K562 (cell line): ENCODE measurements around the gene NR3C1. TPM values are rescaled to one million over a fixed set of nuclear protein-coding genes. Genes with fewer than 3 reads are reported as not detected.

ENCODE experiments used
- ARNT ChIP-seq, 2 experiments: fragments of 450-650 bp; IDR thresholded peaks; 2 replicates each; pipeline ENCODE4 v1.6.1; 2016; ENCODE audit warnings: mild to moderate bottlenecking in 1 of 2
- C11orf30 ChIP-seq: fragments of 450-650 bp; IDR thresholded peaks from 2 replicates; pipeline ENCODE4 v1.6.1; 2016; ENCODE audit warnings: low read depth, mild to moderate bottlenecking
- CSDE1 ChIP-seq, 2 experiments: fragments of 450-650 bp; IDR thresholded peaks; 2 replicates each; pipeline ENCODE4 v1.6.1; 2016; ENCODE audit warnings: mild to moderate bottlenecking in 1 of 2
- E2F8 ChIP-seq: fragments of 450-650 bp; IDR thresholded peaks from 2 replicates; pipeline ENCODE4 v1.7.1; 2018; ENCODE audit warnings: mild to moderate bottlenecking, low read depth; ENCODE audit not compliant: partially characterized antibody
- HNRNPK ChIP-seq: fragments of 200-400 bp; formaldehyde crosslinking; IDR thresholded peaks from one replicate; pipeline ENCODE4 v1.6.1; 2018; ENCODE audit warnings: mild to moderate bottlenecking, low read depth, low read length; ENCODE audit not compliant: poor library complexity, severe bottlenecking
- KDM1A ChIP-seq, 2 experiments: fragments of 450-650 bp; IDR thresholded peaks; 2 replicates each; pipeline ENCODE4 v1.6.1; 2016; ENCODE audit warnings: mild to moderate bottlenecking in 2 of 2
- POLR2B ChIP-seq: fragments of 450-650 bp; IDR thresholded peaks from 2 replicates; pipeline ENCODE4 v1.6.1; 2018; ENCODE audit warnings: low read depth; ENCODE audit not compliant: partially characterized antibody
- TOE1 ChIP-seq, 2 experiments: fragments of 450-650 bp in 1 of 2; sonication (generic) in 1 of 2; formaldehyde crosslinking in 1 of 2; IDR thresholded peaks; 2 replicates each; pipeline versions ENCODE4 v1.7.1 to v1.8.0; 2016 to 2022; ENCODE audit warnings: borderline replicate concordance in 2 of 2, mild to moderate bottlenecking in 2 of 2, antibody characterized with exemption in 1 of 2, inconsistent platforms in 1 of 2, low read depth in 1 of 2, missing genetic modification reagents in 1 of 2, moderate library complexity in 1 of 2
- ZBED1 ChIP-seq: IDR thresholded peaks from 2 replicates; pipeline ENCODE4 v1.6.1; 2014
- ZFP1 ChIP-seq: fragments of 450-650 bp; formaldehyde crosslinking; IDR thresholded peaks from 2 replicates; pipeline ENCODE4 v1.4.0; 2020; ENCODE audit warnings: mild to moderate bottlenecking, mixed read lengths
- ZNF134 ChIP-seq: fragments of 250-450 bp; sonication (Bioruptor Pico); conservative IDR thresholded peaks from 2 replicates; pipeline ENCODE4 v1.4.0; 2020
- ZNF146 ChIP-seq: IDR thresholded peaks from one replicate; pipeline ENCODE4 v1.6.1; 2018; ENCODE audit warnings: missing compliant biosample characterization; ENCODE audit not compliant: unreplicated experiment
- ZNF347 ChIP-seq: fragments of 450-650 bp; formaldehyde crosslinking; IDR thresholded peaks from 2 replicates; pipeline ENCODE4 v1.4.0; 2020; ENCODE audit warnings: low read depth, mild to moderate bottlenecking, moderate library complexity
- ZNF695 ChIP-seq: fragments of 450-650 bp; formaldehyde crosslinking; IDR thresholded peaks from 2 replicates; pipeline ENCODE4 v1.4.0; 2020; ENCODE audit warnings: mild to moderate bottlenecking, moderate library complexity
- polyA plus RNA-seq, 8 experiments: library from polyadenylated mRNA; depleted of rRNA in 4 of 8; stranded (reverse) in 5 of 8; unstranded in 3 of 8; fragments of >200 nt; fragmentation: Nextera tagmentation in 2 of 8; fragmentation: Illumina TruSeq in 1 of 8; extraction: Ambion mirVana in 2 of 8; extraction: Trizol in 1 of 8; gene quantifications; 2 replicates each; pipeline versions ENCODE4 v1.2.1 to v1.2.3, GENCODE V29; 2011 to 2014; ENCODE audit warnings: inconsistent platforms in 1 of 8, missing spikeins in 1 of 8
- total RNA-seq, 7 experiments: library from RNA; depleted of rRNA in 6 of 7; stranded (reverse); fragments of >200 nt in 6 of 7; fragmentation: Illumina TruSeq in 2 of 7; extraction: Trizol in 2 of 7; gene quantifications; 2 replicates each; pipeline versions ENCODE4 v1.2.1 to v1.2.3, GENCODE V29; 2011 to 2021; ENCODE audit warnings: low replicate concordance in 1 of 7
- TF ChIP-seq, protein P1 (sequence below), 3 experiments: fragments of 200-800 bp in 1 of 3; fragments of 250-450 bp in 1 of 3; fragments of 450-650 bp in 1 of 3; sonication (Bioruptor Pico) in 1 of 3; sonication (Bioruptor generic) in 1 of 3; formaldehyde crosslinking in 1 of 3; IDR thresholded peaks; 2 replicates each; pipeline versions ENCODE4 v1.6.1 to v1.8.0; 2016 to 2022; ENCODE audit warnings: mild to moderate bottlenecking in 2 of 3, missing genetic modification characterization in 2 of 3, missing compliant biosample characterization in 1 of 3, moderate library complexity in 1 of 3

NR3C1 gene
- total and polyA plus RNA-seq, 9 of the 15 experiments (the other 6 are each of a cell fraction or from before 2014, with no cell fraction given), result 8.2 to 36.0 (median 15.0) TPM

DNA sequence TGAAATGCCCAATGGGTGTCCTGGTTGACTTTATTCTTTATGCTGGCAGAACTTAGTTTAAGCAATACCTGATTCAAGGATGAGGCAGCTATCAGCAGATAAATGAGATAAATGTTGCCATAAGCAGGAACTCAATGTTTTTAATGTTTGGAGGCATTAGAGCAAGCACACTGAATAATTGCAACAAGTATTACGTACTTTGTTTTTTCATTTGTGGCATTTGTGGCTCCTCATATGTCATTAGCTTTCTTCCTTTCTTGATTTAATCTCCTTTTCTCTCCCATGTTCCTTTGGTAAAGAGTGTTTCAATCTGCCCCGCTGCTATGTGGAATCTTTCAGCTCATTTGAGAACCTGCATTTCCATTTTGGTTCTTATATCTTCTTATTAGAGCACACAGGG, 6.4 kb upstream of the NR3C1 start (continued):
- TF ChIP-seq E2F8 (no peak), ZNF347 (no peak), KDM1A (IDR thresholded peaks at IDR 0.05) (no peak), ZFP1 (CRISPR knock-in tag) (no peak), ZBED1 (no peak), ZNF695 (CRISPR knock-in tag) (no peak), ZNF146 (CRISPR knock-in tag) (no peak), POLR2B (no peak), C11orf30 (no peak), ARNT (IDR thresholded peaks at IDR 0.05) (no peak), HNRNPK (no peak), TOE1 (IDR thresholded peaks at IDR 0.05; ENCODE audit: borderline replicate concordance) (no peak), TOE1 (CRISPR knock-in tag; IDR thresholded peaks at IDR 0.05; ENCODE audit: borderline replicate concordance, low read depth) (no peak), ZNF134 (CRISPR knock-in tag) (no peak), CSDE1 (IDR thresholded peaks at IDR 0.05) (no peak)
- TF ChIP-seq, protein P1, sequence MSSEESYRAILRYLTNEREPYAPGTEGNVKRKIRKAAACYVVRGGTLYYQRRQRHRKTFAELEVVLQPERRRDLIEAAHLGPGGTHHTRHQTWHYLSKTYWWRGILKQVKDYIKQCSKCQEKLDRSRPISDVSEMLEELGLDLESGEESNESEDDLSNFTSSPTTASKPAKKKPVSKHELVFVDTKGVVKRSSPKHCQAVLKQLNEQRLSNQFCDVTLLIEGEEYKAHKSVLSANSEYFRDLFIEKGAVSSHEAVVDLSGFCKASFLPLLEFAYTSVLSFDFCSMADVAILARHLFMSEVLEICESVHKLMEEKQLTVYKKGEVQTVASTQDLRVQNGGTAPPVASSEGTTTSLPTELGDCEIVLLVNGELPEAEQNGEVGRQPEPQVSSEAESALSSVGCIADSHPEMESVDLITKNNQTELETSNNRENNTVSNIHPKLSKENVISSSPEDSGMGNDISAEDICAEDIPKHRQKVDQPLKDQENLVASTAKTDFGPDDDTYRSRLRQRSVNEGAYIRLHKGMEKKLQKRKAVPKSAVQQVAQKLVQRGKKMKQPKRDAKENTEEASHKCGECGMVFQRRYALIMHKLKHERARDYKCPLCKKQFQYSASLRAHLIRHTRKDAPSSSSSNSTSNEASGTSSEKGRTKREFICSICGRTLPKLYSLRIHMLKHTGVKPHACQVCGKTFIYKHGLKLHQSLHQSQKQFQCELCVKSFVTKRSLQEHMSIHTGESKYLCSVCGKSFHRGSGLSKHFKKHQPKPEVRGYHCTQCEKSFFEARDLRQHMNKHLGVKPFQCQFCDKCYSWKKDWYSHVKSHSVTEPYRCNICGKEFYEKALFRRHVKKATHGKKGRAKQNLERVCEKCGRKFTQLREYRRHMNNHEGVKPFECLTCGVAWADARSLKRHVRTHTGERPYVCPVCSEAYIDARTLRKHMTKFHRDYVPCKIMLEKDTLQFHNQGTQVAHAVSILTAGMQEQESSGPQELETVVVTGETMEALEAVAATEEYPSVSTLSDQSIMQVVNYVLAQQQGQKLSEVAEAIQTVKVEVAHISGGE (CRISPR knock-in tag; IDR thresholded peaks at IDR 0.05), result no peak
- TF ChIP-seq, all 486 proteins: peak for 0
